Spleen (tissue), 11 donors: ENCODE data around the gene ALDH1A1. TPM values are rescaled to one million over a fixed set of nuclear protein-coding genes. Genes with fewer than 3 reads are reported as not detected.

Experiments used
- DNase-seq: peaks from one replicate; pipeline ENCODE4 v3.0.0-alpha.2; 2020
- H3K27ac ChIP-seq, 8 donors: fragments of 200-600 bp; sonication (generic) in 7 of 8; 1 replicate in 4 of 8; 2 replicates in 4 of 8; pipeline versions ENCODE4 v1.5.0 to v1.8.0; 2016 to 2021; ENCODE audit warnings: inconsistent platforms in 4 of 8, mild to moderate bottlenecking in 4 of 8, moderate library complexity in 1 of 8
- H3K27me3 ChIP-seq, 7 donors: fragments of 200-600 bp; sonication (generic) in 6 of 7; replicated peaks in 1 of 7; 1 replicate in 4 of 7; 2 replicates in 3 of 7; pipeline versions ENCODE4 v1.5.0 to v1.8.0; 2016 to 2021; ENCODE audit warnings: inconsistent platforms in 3 of 7, mild to moderate bottlenecking in 1 of 7
- H3K36me3 ChIP-seq, 6 donors: fragments of 200-600 bp; sonication (generic) in 5 of 6; 1 replicate in 4 of 6; 2 replicates in 2 of 6; pipeline versions ENCODE4 v1.5.0 to v1.8.0; 2016 to 2021; ENCODE audit warnings: inconsistent platforms in 2 of 6
- H3K4me1 ChIP-seq, 6 donors: fragments of 200-600 bp; sonication (generic) in 5 of 6; 1 replicate in 3 of 6; 2 replicates in 3 of 6; pipeline versions ENCODE4 v1.5.0 to v1.8.0; 2016 to 2021; ENCODE audit warnings: inconsistent platforms in 3 of 6
- H3K4me3 ChIP-seq, 8 donors: fragments of 200-600 bp; sonication (generic) in 7 of 8; 1 replicate in 4 of 8; 2 replicates in 4 of 8; pipeline versions ENCODE4 v1.5.0 to v1.8.0; 2016 to 2021; ENCODE audit warnings: inconsistent platforms in 4 of 8, mild to moderate bottlenecking in 4 of 8, moderate library complexity in 2 of 8
- H3K9me3 ChIP-seq, 8 donors: fragments of 200-600 bp; sonication (generic) in 7 of 8; 1 replicate in 4 of 8; 2 replicates in 4 of 8; pipeline versions ENCODE4 v1.5.0 to v1.8.0; 2016 to 2021; ENCODE audit warnings: inconsistent platforms in 4 of 8
- POLR2A ChIP-seq, 3 donors: fragments of 450-650 bp; IDR thresholded peaks; one replicate each; pipeline ENCODE4 v1.5.1; 2017; ENCODE audit warnings: antibody characterized with exemption in 3 of 3, mild to moderate bottlenecking in 1 of 3
- POLR2AphosphoS5 ChIP-seq, 3 donors: sonication (generic); formaldehyde crosslinking; IDR thresholded peaks; one replicate each; pipeline ENCODE4 v1.5.1; 2017; ENCODE audit warnings: antibody characterized with exemption in 3 of 3
- WGBS, 5 donors: extraction: QIAGEN DNeasy Blood & Tissue Kit in 3 of 5; methylation state at CpG; one replicate each; pipeline versions ENCODE4 v1.1.5 to v1.1.7; 2013 to 2018; 5-methylcytosine and 5-hydroxymethylcytosine counted together
- intact Hi-C: fragments of 100-400 bp; cut with DNase I; formaldehyde crosslinking; loops from one replicate; pipeline ENCODE4 v1.15.0; 2023; ENCODE audit warnings: low total_unique reads
- polyA plus RNA-seq, 3 donors: library from polyadenylated mRNA; stranded (reverse); fragments of 200-250 nt; gene quantifications; one replicate each; pipeline ENCODE4 v1.2.1, GENCODE V29; 2013
- total RNA-seq, 7 donors: library from RNA; depleted of rRNA in 3 of 7; stranded (reverse); fragments of >200 nt in 3 of 7; fragmentation: NEBNext Ultra II Directional in 4 of 7; extraction: Animal tissue kit (Norgen Biotek cat#: 25700) in 4 of 7; gene quantifications; one replicate each; pipeline versions ENCODE4 v1.1.0 to v1.2.1, GENCODE V29; 2016 to 2021
- TF ChIP-seq, protein P1 (sequence below), 11 experiments: fragments of 200-600 bp in 7 of 11; fragments of 450-650 bp in 4 of 11; sonication (generic) in 4 of 11; IDR thresholded peaks in 8 of 11; conservative IDR thresholded peaks in 3 of 11; 1 replicate in 7 of 11; 2 replicates in 4 of 11; pipeline versions ENCODE4 v1.4.0 to v1.8.0; 2016 to 2021; ENCODE audit warnings: antibody characterized with exemption in 11 of 11, inconsistent platforms in 4 of 11, mild to moderate bottlenecking in 1 of 11
- donor health status: healthy with polysubstance abuse.
- donor health status: DM: no; HTN: no; CAD: no; lungs with moderate emphysema.
- donor health status: DM: no; HTN: no; CAD: no.
- donor health status: Bipolar disorder and iron deficiency.
- donor health status: healthy.
- donor health status: DM: no; HTN: no; CAD: no.
- donor health status: DM: yes; HTN: yes; CAD: no.

Gene ALDH1A1
- total and polyA plus RNA-seq, 10 donors, result 19.1 to 129 (median 64.4) TPM

DNA sequence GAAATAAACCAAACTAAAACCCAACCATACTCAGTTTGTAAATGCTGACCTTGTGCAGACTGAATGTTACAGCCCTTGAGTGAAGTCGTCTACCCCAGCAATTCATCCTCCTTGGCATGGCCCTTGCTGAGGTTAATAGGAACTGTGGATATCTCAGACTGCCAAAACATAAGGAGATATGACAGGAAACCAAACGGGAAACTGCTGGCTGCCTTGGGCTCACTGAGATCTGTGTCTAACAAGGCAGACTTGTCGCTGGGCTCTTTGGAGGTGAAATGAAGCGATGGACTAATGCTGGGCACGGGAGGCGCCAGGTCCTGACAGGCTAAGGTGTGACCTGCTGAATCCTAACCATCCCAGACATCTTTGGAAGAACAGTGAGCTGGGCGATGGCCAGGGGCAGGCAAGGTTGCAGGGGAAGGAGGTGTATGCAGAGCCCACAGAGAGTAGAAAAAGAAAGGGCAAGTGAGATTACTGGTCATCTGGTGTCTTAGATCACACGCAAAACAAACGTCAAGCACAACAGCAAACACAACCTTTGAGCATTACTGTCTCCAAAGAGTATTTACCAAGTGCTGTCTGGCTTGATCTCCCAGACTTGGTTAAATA lies 44.6 kb upstream of the ALDH1A1 start:
- intact Hi-C loops, result no loop called here
- Histone ChIP-seq H3K9me3 (no peaks in the 10 kb centered on the region), H3K4me3 (peak overlapping the region in 1 of 8 donors; percentile 34), H3K36me3 (no peaks in the 10 kb centered on the region), H3K27ac (no peak overlapping the region), H3K4me1 (peaks cover 0 to 11% (median 3%) of the 10 kb centered on the region in 6 donors), H3K27me3 (no peaks in the 10 kb centered on the region)
- DNase-seq, result no peak
- 11 to 17% (median 14%) methylated on average over 9 of the region's 9 CpGs for WGBS, 5 donors
- TF ChIP-seq POLR2AphosphoS5 (IDR thresholded peaks at IDR 0.05) (no peak), POLR2A (IDR thresholded peaks at IDR 0.05) (no peak)
- TF ChIP-seq, protein P1, sequence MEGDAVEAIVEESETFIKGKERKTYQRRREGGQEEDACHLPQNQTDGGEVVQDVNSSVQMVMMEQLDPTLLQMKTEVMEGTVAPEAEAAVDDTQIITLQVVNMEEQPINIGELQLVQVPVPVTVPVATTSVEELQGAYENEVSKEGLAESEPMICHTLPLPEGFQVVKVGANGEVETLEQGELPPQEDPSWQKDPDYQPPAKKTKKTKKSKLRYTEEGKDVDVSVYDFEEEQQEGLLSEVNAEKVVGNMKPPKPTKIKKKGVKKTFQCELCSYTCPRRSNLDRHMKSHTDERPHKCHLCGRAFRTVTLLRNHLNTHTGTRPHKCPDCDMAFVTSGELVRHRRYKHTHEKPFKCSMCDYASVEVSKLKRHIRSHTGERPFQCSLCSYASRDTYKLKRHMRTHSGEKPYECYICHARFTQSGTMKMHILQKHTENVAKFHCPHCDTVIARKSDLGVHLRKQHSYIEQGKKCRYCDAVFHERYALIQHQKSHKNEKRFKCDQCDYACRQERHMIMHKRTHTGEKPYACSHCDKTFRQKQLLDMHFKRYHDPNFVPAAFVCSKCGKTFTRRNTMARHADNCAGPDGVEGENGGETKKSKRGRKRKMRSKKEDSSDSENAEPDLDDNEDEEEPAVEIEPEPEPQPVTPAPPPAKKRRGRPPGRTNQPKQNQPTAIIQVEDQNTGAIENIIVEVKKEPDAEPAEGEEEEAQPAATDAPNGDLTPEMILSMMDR (IDR thresholded peaks at IDR 0.05 in 8 of 11, conservative IDR thresholded peaks at IDR 0.05 in 3 of 11), result no peak

DNA sequence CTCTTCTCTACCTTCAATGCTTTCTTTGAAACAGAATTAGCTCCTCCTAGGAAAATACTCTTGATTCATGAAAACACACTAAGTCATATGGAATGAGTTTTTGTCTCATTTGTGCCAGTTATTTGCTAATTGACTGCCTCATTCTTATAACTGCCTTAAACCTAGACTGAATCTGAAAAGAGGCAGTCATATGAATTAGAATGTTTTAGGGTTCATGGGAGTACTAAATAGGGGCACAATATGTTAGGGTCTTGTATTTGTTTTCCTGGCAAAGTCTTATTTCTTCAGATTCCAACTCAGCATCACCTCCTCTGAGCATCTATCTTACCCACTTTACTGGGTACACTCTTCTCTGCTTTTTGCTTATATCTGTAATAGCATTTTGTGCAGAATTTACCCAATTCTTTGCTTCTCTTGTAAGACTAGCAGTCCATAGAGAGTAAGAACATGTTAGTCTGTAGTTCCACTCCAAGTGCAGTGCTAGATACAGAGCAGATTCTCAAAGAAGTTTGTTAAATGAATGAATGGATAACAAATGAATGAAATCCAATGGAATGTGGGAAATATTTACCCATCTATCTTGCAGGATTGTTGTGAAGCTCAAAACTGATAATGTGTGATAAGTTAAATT lies 43.9 kb upstream of the ALDH1A1 start:
- no peak for DNase-seq
- H3K36me3 ChIP-seq, result no peaks in the 10 kb centered on the region
- intact Hi-C loops, result no loop called here
- no peaks in the 10 kb centered on the region for H3K9me3 ChIP-seq
- no peak overlapping the region for H3K4me3 ChIP-seq
- TF ChIP-seq POLR2A (IDR thresholded peaks at IDR 0.05) (no peak), POLR2AphosphoS5 (IDR thresholded peaks at IDR 0.05) (no peak)
- TF ChIP-seq, protein P1 (IDR thresholded peaks at IDR 0.05 in 8 of 11, conservative IDR thresholded peaks at IDR 0.05 in 3 of 11), result no peak
- no peak overlapping the region for H3K27ac ChIP-seq
- peaks cover 0 to 11% (median 3%) of the 10 kb centered on the region in 6 donors for H3K4me1 ChIP-seq
- no peaks in the 10 kb centered on the region for H3K27me3 ChIP-seq

DNA sequence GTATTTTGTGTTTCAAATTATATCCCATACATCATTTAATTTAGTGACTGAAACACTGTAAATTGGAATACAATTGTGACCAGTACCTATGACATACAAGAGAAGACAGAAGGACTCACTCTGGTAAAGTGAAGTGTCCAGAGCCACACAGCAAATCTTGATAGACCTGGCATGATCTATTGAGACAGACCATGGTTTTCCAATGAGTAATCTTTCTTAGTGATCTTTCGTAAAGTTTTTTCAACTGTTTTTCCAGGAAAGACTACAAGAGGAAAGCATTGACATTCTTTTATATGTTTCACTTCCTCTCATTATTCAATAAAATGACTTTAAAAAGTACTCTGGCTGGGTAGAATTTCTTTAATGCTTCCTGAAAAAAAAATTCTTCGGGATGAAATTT lies 43.3 kb upstream of the ALDH1A1 start:
- Histone ChIP-seq H3K27me3 (no peaks in the 10 kb centered on the region), H3K36me3 (no peaks in the 10 kb centered on the region), H3K4me1 (peaks cover 0 to 11% (median 3%) of the 10 kb centered on the region in 6 donors), H3K4me3 (no peak overlapping the region), H3K9me3 (no peaks in the 10 kb centered on the region), H3K27ac (no peak overlapping the region)
- TF ChIP-seq POLR2AphosphoS5 (IDR thresholded peaks at IDR 0.05) (no peak), POLR2A (IDR thresholded peaks at IDR 0.05) (no peak)
- TF ChIP-seq, protein P1 (IDR thresholded peaks at IDR 0.05 in 8 of 11, conservative IDR thresholded peaks at IDR 0.05 in 3 of 11), result no peak
- no peak for DNase-seq
- 27 to 37% (median 34%) methylated on average over 2 of the region's 2 CpGs for WGBS, 5 donors
- intact Hi-C loops, result no loop called here

- Histone ChIP-seq H3K27me3 (no peaks in the 10 kb centered on the region), H3K4me3 (no peak overlapping the region), H3K9me3 (no peaks in the 10 kb centered on the region), H3K27ac (no peak overlapping the region), H3K36me3 (no peaks in the 10 kb centered on the region), H3K4me1 (peaks cover 0 to 11% (median 3%) of the 10 kb centered on the region in 6 donors)
- WGBS, 5 donors, result 77 to 90% (median 80%) methylated on average over 5 of the region's 5 CpGs
- intact Hi-C loops, result no loop called here
- TF ChIP-seq POLR2A (IDR thresholded peaks at IDR 0.05) (no peak), POLR2AphosphoS5 (IDR thresholded peaks at IDR 0.05) (no peak)
- TF ChIP-seq, protein P1 (IDR thresholded peaks at IDR 0.05 in 8 of 11, conservative IDR thresholded peaks at IDR 0.05 in 3 of 11), result no peak
- DNase-seq, result no peak
These were observed 42.5 kb upstream of the ALDH1A1 start for GRCh38 chr9:72995131-72996024.
